K562 (cell line): ENCODE results near the gene PSD4. TPM values are rescaled to one million over a fixed set of nuclear protein-coding genes. Genes with fewer than 3 reads are reported as not detected.

Source experiments
- ATAC-seq: fragments of 200-7000 bp; cut with Tn5 transposase; 3 replicates; pipeline ENCODE4 v1.9.1; 2020; ENCODE audit warnings: moderate library complexity
- BruUV-seq: library from RNA; stranded (reverse); fragments of 400-500 nt; replicated peaks from 2 replicates; lab custom pipeline; 2021; lab: Mats Ljungman, UMichigan
- CTCF ChIA-PET: fragments of 300-600 bp; formaldehyde crosslinking; extraction: SDS; loops from one replicate; lab custom pipeline; 2021; ENCODE audit warnings: low intra/inter-chr PET ratio; lab: Yijun Ruan, JAX
- POLR2A ChIA-PET: fragments of 300-600, 350-650 bp; sonication (Branson Sonifier 250); formaldehyde crosslinking; extraction: SDS; loops from one replicate; lab custom pipeline; 2021; ENCODE audit warnings: antibody characterized with exemption, inconsistent platforms; lab: Yijun Ruan, JAX
- DNase-seq, 4 experiments: peaks; one replicate each; pipeline versions ENCODE4 v3.0.0 to v3.0.0-alpha.2; 2011 to 2018; ENCODE audit warnings: low spot score in 3 of 4, mixed read lengths in 3 of 4; ENCODE audit errors: extremely low read depth in 1 of 4
- FAIRE-seq: peaks from 2 replicates; lab custom pipeline; 2011; peaks lifted over from hg19 to GRCh38; lab: Jason Lieb, UNC
- H2AFZ ChIP-seq: 2 replicates; pipeline ENCODE4 v1.6.0; 2011; ENCODE audit warnings: low read depth, low read length, control low read depth, inconsistent platforms
- H3K27ac ChIP-seq: fragments of 200-600 bp; 3 replicates; pipeline ENCODE4 v1.8.0; 2011; ENCODE audit warnings: low read depth, mild to moderate bottlenecking, control low read depth, inconsistent platforms, low read length, moderate library complexity, mixed read lengths; ENCODE audit errors: extremely low read depth
- H3K27me3 ChIP-seq, 2 experiments: fragments of 300-600 bp in 1 of 2; 2 replicates in 1 of 2; 3 replicates in 1 of 2; pipeline versions ENCODE4 v1.6.0 to v1.8.0; 2011; ENCODE audit warnings: inconsistent platforms in 2 of 2, low read length in 2 of 2, mild to moderate bottlenecking in 1 of 2, mixed read lengths in 1 of 2, moderate library complexity in 1 of 2; ENCODE audit not compliant: control insufficient read depth in 2 of 2, insufficient read depth in 2 of 2
- H3K36me3 ChIP-seq: fragments of 300-600 bp; 3 replicates; pipeline ENCODE4 v1.8.0; 2011; ENCODE audit warnings: mild to moderate bottlenecking, low read length, inconsistent platforms; ENCODE audit not compliant: control insufficient read depth, insufficient read depth
- H3K4me1 ChIP-seq, 2 experiments: fragments of 200-600 bp in 1 of 2; replicated peaks in 1 of 2; 2 replicates in 1 of 2; 3 replicates in 1 of 2; pipeline versions ENCODE4 v1.5.1 to v1.8.0; 2011; ENCODE audit warnings: inconsistent platforms in 2 of 2, low read length in 2 of 2, mild to moderate bottlenecking in 1 of 2, mixed read lengths in 1 of 2, moderate library complexity in 1 of 2; ENCODE audit not compliant: control insufficient read depth in 2 of 2, insufficient read depth in 2 of 2
- H3K4me2 ChIP-seq: 2 replicates; pipeline ENCODE4 v1.6.1; 2011; ENCODE audit warnings: low read length, control low read depth, inconsistent platforms, mixed read lengths; ENCODE audit not compliant: insufficient read depth
- H3K4me3 ChIP-seq: fragments of 200-600 bp; sonication (generic), shearing (Covaris generic); 2 replicates; pipeline ENCODE4 v1.5.1; 2016; ENCODE audit warnings: control low read depth, inconsistent platforms
- H3K79me2 ChIP-seq: fragments of 200-600 bp; 3 replicates; pipeline ENCODE4 v1.8.0; 2011; ENCODE audit warnings: low read length, inconsistent platforms; ENCODE audit not compliant: control insufficient read depth, insufficient read depth
- H3K9ac ChIP-seq, 2 experiments: 2 replicates each; pipeline versions ENCODE4 v1.6.0 to v1.6.1; 2011; ENCODE audit warnings: low read depth in 2 of 2, low read length in 2 of 2, control low read depth in 1 of 2, inconsistent platforms in 1 of 2, mild to moderate bottlenecking in 1 of 2, mixed read lengths in 1 of 2; ENCODE audit not compliant: insufficient read depth in 1 of 2
- H3K9me1 ChIP-seq: one replicate; pipeline ENCODE4 v1.6.0; 2011; ENCODE audit warnings: inconsistent platforms, mild to moderate bottlenecking, low read length, moderate library complexity; ENCODE audit not compliant: control insufficient read depth, insufficient read depth
- H3K9me3 ChIP-seq: replicated peaks from 2 replicates; pipeline ENCODE4 v1.5.1; 2011; ENCODE audit warnings: low read depth, low read length, inconsistent platforms; ENCODE audit not compliant: control insufficient read depth, insufficient read depth
- H4K20me1 ChIP-seq: replicated peaks from 2 replicates; pipeline ENCODE4 v1.6.1; 2011; ENCODE audit warnings: low read length, inconsistent platforms, mixed read lengths; ENCODE audit not compliant: control insufficient read depth, insufficient read depth
- HDAC3 ChIP-seq: fragments of 450-650 bp; IDR thresholded peaks from 2 replicates; pipeline ENCODE4 v1.6.1; 2018; ENCODE audit warnings: borderline replicate concordance, mild to moderate bottlenecking, moderate library complexity; ENCODE audit not compliant: partially characterized antibody
- IFI16 ChIP-seq: fragments of 250-450 bp; sonication (Bioruptor Pico); IDR thresholded peaks from 2 replicates; pipeline ENCODE4 v2.1.2; 2022; ENCODE audit warnings: mild to moderate bottlenecking, inconsistent platforms
- NFIX ChIP-seq: fragments of 250-450 bp; sonication (Bioruptor Pico); IDR thresholded peaks from 2 replicates; pipeline ENCODE4 v1.4.0; 2020; ENCODE audit warnings: low read depth, mild to moderate bottlenecking, moderate library complexity
- ZBTB40 ChIP-seq, 2 experiments: fragments of 450-650 bp in 1 of 2; sonication (generic) in 1 of 2; formaldehyde crosslinking in 1 of 2; IDR thresholded peaks; 2 replicates each; pipeline versions ENCODE4 v1.7.1 to v1.9.0; 2016 to 2022; ENCODE audit warnings: inconsistent platforms in 1 of 2, mild to moderate bottlenecking in 1 of 2, missing genetic modification reagents in 1 of 2
- WGBS: fragments of 100-300 bp; shearing (Covaris generic); methylation state at CpG from one replicate; pipeline ENCODE4 v1.1.6; 2016; ENCODE audit warnings: low coverage, mixed read lengths; ENCODE audit not compliant: insufficient coverage; ENCODE audit errors: missing lambda C conversion rate; 5-methylcytosine and 5-hydroxymethylcytosine counted together
- in situ Hi-C: fragments of 300-500 bp; cut with MboI; formaldehyde crosslinking; loops from 4 replicates; pipeline ENCODE4 v1.15.0; 2018; ENCODE audit warnings: inconsistent platforms, mixed read lengths
- intact Hi-C: fragments of 100-400 bp; cut with micrococcal nuclease; formaldehyde crosslinking; loops from 2 replicates; pipeline ENCODE4 v1.14.2; 2022
- polyA plus RNA-seq, 8 experiments: library from polyadenylated mRNA; depleted of rRNA in 4 of 8; stranded (reverse) in 5 of 8; unstranded in 3 of 8; fragments of >200 nt; fragmentation: Nextera tagmentation in 2 of 8; fragmentation: Illumina TruSeq in 1 of 8; extraction: Ambion mirVana in 2 of 8; extraction: Trizol in 1 of 8; gene quantifications; 2 replicates each; pipeline versions ENCODE4 v1.2.1 to v1.2.3, GENCODE V29; 2011 to 2014; ENCODE audit warnings: inconsistent platforms in 1 of 8, missing spikeins in 1 of 8
- total RNA-seq, 7 experiments: library from RNA; depleted of rRNA in 6 of 7; stranded (reverse); fragments of >200 nt in 6 of 7; fragmentation: Illumina TruSeq in 2 of 7; extraction: Trizol in 2 of 7; gene quantifications; 2 replicates each; pipeline versions ENCODE4 v1.2.1 to v1.2.3, GENCODE V29; 2011 to 2021; ENCODE audit warnings: low replicate concordance in 1 of 7

PSD4 gene
- total and polyA plus RNA-seq, 9 of the 15 experiments (the other 6 are each of a cell fraction or from before 2014, with no cell fraction given): 0.46 to 54.0 (median 20.8) TPM

- WGBS: 70% methylated on average over 10 of the region's 10 CpGs
- no peaks in the 10 kb centered on the region for H3K79me2 ChIP-seq
- FAIRE-seq (no peak), ATAC-seq (no peak), DNase-seq (no peak)
- H2AFZ ChIP-seq: no peak overlapping the region
- no peak overlapping the region for H3K4me3 ChIP-seq
- no peaks in the 10 kb centered on the region for H3K9me1 ChIP-seq
- POLR2A ChIA-PET: interaction anchor here (0.7 to 4.7 kb wide), 4 partner anchors 10 to 36 kb away, joined by 3 to 32 read pairs (median 3); partner anchors contain the start of gene PSD4
- in situ Hi-C loops: no loop called here
- no peaks in the 10 kb centered on the region for H4K20me1 ChIP-seq
- H3K9me3 ChIP-seq: no peaks in the 10 kb centered on the region
- CTCF ChIA-PET: no interaction called here
- no peaks in the 10 kb centered on the region for H3K27me3 ChIP-seq
- H3K9ac ChIP-seq: no peak overlapping the region
- intact Hi-C loops: no loop called here
- no TSS peak for BruUV-seq
- no peak overlapping the region for H3K27ac ChIP-seq
- no peaks in the 10 kb centered on the region for H3K36me3 ChIP-seq
- TF ChIP-seq NFIX (CRISPR knock-in tag): no peak
- TF ChIP-seq IFI16 (CRISPR knock-in tag): no peak
- TF ChIP-seq ZBTB40 (IDR thresholded peaks at IDR 0.05): no peak
- TF ChIP-seq ZBTB40 (CRISPR knock-in tag; IDR thresholded peaks at IDR 0.05): no peak
- no peak for TF ChIP-seq HDAC3
- H3K4me1 ChIP-seq: peaks cover 15 to 20% of the 10 kb centered on the region in 2 experiments; a peak in 4 of 5 replicates
- no peak overlapping the region for H3K4me2 ChIP-seq
Observed at GRCh38 chr2:113164930-113165585, 8.7 kb upstream of the PSD4 start.
